Measurements from ENCODE around the gene PARP12.

Gene PARP12

DNA sequence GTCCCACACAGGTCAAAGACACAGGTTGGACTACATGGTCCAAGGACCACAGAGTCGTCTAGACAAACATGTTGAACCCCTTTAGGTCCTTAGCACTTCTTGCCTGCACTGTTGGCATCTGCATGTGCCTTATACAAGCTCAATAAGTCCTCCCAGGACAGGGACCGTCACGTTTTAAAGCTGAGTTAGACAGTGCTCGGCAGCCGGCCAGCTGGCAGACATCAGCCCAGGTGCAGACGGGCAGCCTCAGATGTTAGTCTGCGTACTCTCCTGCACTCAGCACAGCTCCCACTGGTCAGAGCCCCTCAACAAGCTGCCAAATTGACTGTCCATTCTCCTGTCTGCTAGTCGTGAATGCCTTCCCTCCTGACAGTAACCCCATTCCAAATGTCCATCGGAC is 34.9 kb downstream of the PARP12 start:
- no peak for DNase-seq (ENCODE audit: low read depth)
- TF ChIP-seq, protein P1, sequence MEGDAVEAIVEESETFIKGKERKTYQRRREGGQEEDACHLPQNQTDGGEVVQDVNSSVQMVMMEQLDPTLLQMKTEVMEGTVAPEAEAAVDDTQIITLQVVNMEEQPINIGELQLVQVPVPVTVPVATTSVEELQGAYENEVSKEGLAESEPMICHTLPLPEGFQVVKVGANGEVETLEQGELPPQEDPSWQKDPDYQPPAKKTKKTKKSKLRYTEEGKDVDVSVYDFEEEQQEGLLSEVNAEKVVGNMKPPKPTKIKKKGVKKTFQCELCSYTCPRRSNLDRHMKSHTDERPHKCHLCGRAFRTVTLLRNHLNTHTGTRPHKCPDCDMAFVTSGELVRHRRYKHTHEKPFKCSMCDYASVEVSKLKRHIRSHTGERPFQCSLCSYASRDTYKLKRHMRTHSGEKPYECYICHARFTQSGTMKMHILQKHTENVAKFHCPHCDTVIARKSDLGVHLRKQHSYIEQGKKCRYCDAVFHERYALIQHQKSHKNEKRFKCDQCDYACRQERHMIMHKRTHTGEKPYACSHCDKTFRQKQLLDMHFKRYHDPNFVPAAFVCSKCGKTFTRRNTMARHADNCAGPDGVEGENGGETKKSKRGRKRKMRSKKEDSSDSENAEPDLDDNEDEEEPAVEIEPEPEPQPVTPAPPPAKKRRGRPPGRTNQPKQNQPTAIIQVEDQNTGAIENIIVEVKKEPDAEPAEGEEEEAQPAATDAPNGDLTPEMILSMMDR (conservative IDR thresholded peaks at IDR 0.05; ENCODE audit: low read length) = no peak
- H3K4me3 ChIP-seq (ENCODE audit: low read length) = no peak overlapping the region

GRCh38 chr7:140026935-140027334 is 35.8 kb downstream of the PARP12 start:
- TF ChIP-seq, protein P1 (conservative IDR thresholded peaks at IDR 0.05; ENCODE audit: low read length) = no peak
- H3K4me3 ChIP-seq (ENCODE audit: low read length) = no peak overlapping the region
- no peak for DNase-seq (ENCODE audit: low read depth)

GRCh38 chr7:140025814-140026433 is 36.8 kb downstream of the PARP12 start:
- no peak overlapping the region for H3K4me3 ChIP-seq (ENCODE audit: low read length)
- DNase-seq (ENCODE audit: low read depth) = no peak
- TF ChIP-seq, protein P1 (conservative IDR thresholded peaks at IDR 0.05; ENCODE audit: low read length) = no peak

GRCh38 chr7:140025241-140025640 is 37.5 kb downstream of the PARP12 start:
- DNase-seq (ENCODE audit: low read depth) = no peak
- no peak overlapping the region for H3K4me3 ChIP-seq (ENCODE audit: low read length)
- TF ChIP-seq, protein P1 (conservative IDR thresholded peaks at IDR 0.05; ENCODE audit: low read length) = no peak

- no peak for DNase-seq (ENCODE audit: low read depth)
- TF ChIP-seq, protein P1 (conservative IDR thresholded peaks at IDR 0.05; ENCODE audit: low read length) = no peak
- no peak overlapping the region for H3K4me3 ChIP-seq (ENCODE audit: low read length)
These were observed 38.2 kb downstream of the PARP12 start for GRCh38 chr7:140024585-140024984.

GRCh38 chr7:140023728-140024127 is 39.0 kb downstream of the PARP12 start:
- H3K4me3 ChIP-seq (ENCODE audit: low read length) = no peak overlapping the region
- no peak for DNase-seq (ENCODE audit: low read depth)
- TF ChIP-seq, protein P1 (conservative IDR thresholded peaks at IDR 0.05; ENCODE audit: low read length) = no peak

GRCh38 chr7:140022582-140023211 is 40.1 kb downstream of the PARP12 start:
- no peak overlapping the region for H3K4me3 ChIP-seq (ENCODE audit: low read length)
- TF ChIP-seq, protein P1 (conservative IDR thresholded peaks at IDR 0.05; ENCODE audit: low read length) = no peak
- DNase-seq (ENCODE audit: low read depth) = no peak

All from AG10803 (cell line).